GM12873 (cell line): ENCODE results near the gene ARF1.

Source experiments
- TF ChIP-seq, protein P1 (sequence below): IDR thresholded peaks from 2 replicates; pipeline ENCODE4 v1.5.1; 2012; ENCODE audit warnings: low read depth, mild to moderate bottlenecking, moderate library complexity, low read length, control low read depth; ENCODE audit not compliant: insufficient read depth; ENCODE audit errors: missing control alignments

ARF1 gene

DNA sequence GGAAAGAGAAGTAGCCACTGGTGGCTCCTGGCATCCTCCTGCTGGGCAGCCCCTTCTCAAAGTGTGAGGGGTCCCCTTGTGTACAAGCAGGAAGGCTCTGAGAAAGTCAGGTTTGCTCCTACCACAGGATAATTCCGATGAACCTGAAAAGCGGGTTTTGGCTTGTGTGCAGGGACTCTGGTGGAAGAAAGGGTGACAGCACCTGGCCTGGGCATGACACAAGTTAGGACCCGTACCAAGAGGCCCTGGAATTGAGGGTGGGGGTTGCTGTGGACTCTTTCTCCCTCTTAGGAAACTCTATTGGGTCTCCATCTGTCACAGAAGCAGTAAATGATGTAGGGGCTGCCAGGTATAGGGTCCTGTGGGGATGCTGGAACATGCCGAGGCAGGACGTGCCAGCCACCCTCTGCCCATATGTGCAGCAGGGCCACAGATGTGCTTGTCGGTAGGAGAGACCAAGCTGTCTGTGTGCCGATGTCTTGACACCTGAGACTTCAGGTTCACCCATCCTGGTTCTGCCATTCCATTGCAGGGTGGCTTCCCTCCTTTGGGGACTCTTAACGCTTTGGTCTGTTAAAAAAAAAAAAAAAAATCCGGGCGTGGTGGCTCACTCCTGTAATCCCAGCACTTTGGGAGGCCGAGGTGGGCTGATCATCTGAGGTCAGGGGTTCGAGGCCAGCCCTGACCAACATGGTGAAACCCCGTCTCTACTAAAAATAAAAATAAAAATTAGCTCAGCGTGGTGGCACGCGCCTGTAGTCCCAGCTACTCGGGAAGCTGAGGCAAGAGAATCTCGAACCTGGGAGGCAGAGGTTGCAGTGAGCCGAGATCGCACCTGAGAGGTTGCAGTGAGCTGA, 10.8 kb downstream of the ARF1 start:
- TF ChIP-seq, protein P1, sequence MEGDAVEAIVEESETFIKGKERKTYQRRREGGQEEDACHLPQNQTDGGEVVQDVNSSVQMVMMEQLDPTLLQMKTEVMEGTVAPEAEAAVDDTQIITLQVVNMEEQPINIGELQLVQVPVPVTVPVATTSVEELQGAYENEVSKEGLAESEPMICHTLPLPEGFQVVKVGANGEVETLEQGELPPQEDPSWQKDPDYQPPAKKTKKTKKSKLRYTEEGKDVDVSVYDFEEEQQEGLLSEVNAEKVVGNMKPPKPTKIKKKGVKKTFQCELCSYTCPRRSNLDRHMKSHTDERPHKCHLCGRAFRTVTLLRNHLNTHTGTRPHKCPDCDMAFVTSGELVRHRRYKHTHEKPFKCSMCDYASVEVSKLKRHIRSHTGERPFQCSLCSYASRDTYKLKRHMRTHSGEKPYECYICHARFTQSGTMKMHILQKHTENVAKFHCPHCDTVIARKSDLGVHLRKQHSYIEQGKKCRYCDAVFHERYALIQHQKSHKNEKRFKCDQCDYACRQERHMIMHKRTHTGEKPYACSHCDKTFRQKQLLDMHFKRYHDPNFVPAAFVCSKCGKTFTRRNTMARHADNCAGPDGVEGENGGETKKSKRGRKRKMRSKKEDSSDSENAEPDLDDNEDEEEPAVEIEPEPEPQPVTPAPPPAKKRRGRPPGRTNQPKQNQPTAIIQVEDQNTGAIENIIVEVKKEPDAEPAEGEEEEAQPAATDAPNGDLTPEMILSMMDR, result no peak

DNA sequence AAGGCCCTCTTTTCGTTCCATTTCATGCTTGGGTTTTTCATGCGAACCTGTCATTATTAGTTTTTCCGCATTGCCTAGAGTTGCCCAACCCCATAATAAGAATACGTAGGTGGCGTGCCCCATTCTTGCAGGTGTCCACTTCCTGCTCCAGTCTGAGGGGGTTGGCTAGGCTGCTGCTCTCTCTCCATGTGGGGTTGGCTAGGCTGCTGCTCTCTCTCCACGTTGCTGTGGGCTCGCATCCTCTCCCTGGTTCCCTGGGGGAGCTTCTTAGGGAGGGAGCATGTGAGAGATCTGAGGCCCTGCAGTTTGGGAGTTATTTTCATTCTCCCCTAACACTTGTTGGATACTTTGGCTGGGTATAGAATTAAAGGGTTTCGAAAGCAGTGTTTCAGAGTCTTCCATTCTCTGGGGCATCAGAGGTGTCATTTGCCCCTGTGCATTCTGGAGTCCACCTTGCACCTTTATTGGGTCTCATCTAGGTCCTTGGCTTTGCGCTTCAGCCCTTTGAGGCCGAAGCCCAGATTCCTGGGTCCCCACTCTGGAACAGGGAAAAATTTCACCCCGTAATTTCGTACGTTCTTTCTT, 12.0 kb downstream of the ARF1 start:
- TF ChIP-seq, protein P1, result no peak

DNA sequence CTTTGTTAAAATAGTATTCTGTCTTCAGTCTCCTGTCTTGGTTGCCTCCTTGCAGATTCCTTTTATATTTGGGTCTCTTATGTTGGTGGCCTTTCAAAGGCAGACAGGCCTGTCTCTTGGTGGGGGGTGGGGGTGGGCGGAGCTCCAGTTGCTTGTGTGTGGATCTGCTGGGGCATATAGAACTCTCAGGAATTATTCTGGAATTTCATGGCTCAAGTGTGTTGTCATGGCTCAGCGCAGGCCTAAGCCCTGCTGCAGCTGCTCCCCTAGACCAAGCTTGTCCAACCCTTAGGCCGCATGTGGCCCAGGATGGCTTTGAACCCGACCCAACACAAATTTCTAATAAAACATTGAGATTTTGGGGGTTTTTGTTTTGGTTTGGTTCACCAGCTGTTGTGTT, 12.7 kb downstream of the ARF1 start:
- TF ChIP-seq, protein P1, result no peak

DNA sequence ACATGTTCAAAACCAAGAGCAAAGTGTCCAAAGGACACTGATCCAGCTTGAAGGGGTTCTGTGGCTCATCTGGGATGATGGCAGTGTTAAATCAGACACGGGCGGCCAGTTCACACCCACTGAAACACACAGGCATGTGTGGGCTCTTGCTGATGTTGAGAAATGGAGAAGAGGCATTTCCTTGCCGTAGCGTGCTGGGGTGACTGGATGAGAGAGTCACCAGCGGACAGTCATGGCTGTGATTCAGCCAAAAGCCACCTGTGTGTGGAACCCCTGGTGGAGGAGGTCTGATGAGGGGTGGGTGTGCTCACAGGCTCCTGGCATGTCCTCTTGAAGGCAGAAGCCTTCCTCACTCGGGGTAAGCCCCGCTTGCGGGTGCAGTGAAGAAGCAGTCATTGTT, 13.4 kb downstream of the ARF1 start:
- TF ChIP-seq, protein P1, result no peak

DNA sequence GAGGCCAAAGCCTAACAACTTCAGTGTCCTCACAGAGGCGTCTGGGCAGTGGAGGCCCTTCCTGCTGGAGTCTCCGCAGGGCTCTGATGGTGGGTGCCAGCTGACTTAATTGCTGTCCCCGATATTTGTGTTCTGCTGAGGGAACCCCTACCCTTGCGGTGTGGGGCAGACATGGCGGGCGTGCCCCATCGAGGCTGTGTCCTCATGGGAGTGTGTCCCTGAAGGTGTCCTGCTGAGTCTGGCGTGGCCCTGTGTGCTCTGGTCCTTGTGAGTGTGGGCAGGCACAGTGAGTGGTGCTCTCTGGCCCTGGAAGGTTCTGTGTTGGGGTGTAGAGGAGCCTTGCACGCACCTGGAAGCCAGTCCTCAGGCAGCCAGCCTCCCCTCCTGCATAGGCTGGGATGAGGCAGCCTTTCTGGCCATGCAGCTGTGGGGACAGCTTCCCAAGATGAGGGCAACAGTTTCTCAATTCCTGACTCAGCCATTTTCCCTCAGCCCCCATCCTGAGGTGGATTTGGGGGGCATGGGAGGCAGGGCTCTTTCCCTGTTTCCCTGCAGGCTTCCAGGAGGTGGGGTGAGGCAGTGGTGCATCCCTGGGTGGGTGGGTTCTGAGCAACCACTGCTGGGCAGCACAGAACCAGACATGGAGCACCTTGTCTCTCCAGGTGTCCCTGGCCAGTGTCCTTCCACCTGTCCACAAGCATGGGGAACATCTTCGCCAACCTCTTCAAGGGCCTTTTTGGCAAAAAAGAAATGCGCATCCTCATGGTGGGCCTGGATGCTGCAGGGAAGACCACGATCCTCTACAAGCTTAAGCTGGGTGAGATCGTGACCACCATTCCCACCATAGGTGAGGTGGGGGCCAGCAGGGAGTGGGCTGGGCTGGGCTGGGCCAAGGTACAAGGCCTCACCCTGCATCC, 14.2 kb downstream of the ARF1 start:
- TF ChIP-seq, protein P1, result no peak

DNA sequence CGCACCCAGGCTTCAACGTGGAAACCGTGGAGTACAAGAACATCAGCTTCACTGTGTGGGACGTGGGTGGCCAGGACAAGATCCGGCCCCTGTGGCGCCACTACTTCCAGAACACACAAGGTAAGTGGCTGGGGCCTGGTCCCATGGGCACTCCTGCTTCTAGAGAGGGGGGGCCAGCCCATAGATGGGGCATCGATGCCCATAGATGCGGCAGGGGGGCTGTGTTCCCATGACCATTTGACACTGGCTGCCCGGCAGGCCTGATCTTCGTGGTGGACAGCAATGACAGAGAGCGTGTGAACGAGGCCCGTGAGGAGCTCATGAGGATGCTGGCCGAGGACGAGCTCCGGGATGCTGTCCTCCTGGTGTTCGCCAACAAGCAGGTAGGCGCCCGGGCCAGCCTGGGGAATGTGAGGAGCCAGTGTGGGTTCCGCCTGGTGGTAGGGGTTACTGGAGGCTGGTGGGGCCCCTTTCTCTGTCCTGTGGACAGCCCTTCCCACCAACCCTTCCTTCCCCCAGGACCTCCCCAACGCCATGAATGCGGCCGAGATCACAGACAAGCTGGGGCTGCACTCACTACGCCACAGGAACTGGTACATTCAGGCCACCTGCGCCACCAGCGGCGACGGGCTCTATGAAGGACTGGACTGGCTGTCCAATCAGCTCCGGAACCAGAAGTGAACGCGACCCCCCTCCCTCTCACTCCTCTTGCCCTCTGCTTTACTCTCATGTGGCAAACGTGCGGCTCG, 15.0 kb downstream of the ARF1 start:
- TF ChIP-seq, protein P1, result no peak
